Omental fat pad (tissue), 4 donors: Measurements from ENCODE around the gene MGMT. TPM values are rescaled to one million over a fixed set of nuclear protein-coding genes. Genes with fewer than 3 reads are reported as not detected.

Experiments
- ATAC-seq: fragments of 150-250 bp; one replicate; pipeline ENCODE4 v1.9.1; 2016; ENCODE audit warnings: mild to moderate bottlenecking, moderate library complexity; ENCODE audit not compliant: low FRiP score
- DNase-seq: peaks from one replicate; pipeline ENCODE4 v3.0.0-alpha.2; 2019; ENCODE audit warnings: low spot score
- CTCF ChIP-seq, 3 donors: fragments of 450-650 bp; IDR thresholded peaks; one replicate each; pipeline ENCODE4 v1.5.1; 2016 to 2017; ENCODE audit warnings: antibody characterized with exemption in 3 of 3, mild to moderate bottlenecking in 3 of 3, moderate library complexity in 2 of 3
- total RNA-seq, 4 donors: library from RNA; depleted of rRNA; stranded (reverse); fragments of >200 nt; gene quantifications; one replicate each; pipeline ENCODE4 v1.1.0, GENCODE V29; 2016

The MGMT gene
- total RNA-seq, 4 donors from 2014 or later = 27.3 to 56.6 (median 35.4) TPM

GRCh38 chr10:129642427-129642826, 175.4 kb downstream of the MGMT start:
- TF ChIP-seq CTCF (IDR thresholded peaks at IDR 0.05) = no peak
- DNase-seq (no peak), ATAC-seq (no peak)

GRCh38 chr10:129643266-129643665, 176.2 kb downstream of the MGMT start:
- ATAC-seq (no peak), DNase-seq (no peak)
- TF ChIP-seq CTCF (IDR thresholded peaks at IDR 0.05) = no peak

GRCh38 chr10:129645487-129645886, 178.4 kb downstream of the MGMT start:
- DNase-seq (no peak), ATAC-seq (no peak)
- no peak for TF ChIP-seq CTCF (IDR thresholded peaks at IDR 0.05)

GRCh38 chr10:129646973-129647372, 179.9 kb downstream of the MGMT start:
- ATAC-seq = no peak
- TF ChIP-seq CTCF (IDR thresholded peaks at IDR 0.05) = no peak
- DNase-seq = no peak

- TF ChIP-seq CTCF (IDR thresholded peaks at IDR 0.05) = no peak
- DNase-seq (no peak), ATAC-seq (no peak)
These were observed 180.5 kb downstream of the MGMT start for GRCh38 chr10:129647590-129647989.

GRCh38 chr10:129648856-129649255, 181.8 kb downstream of the MGMT start:
- no peak for DNase-seq
- no peak for TF ChIP-seq CTCF (IDR thresholded peaks at IDR 0.05)
- ATAC-seq = no peak

GRCh38 chr10:129652021-129652420, 185.0 kb downstream of the MGMT start:
- no peak for TF ChIP-seq CTCF (IDR thresholded peaks at IDR 0.05)
- DNase-seq (no peak), ATAC-seq (no peak)
